Pancreas (tissue), 10 donors: ENCODE measurements around the gene ATP6V0C. TPM values are rescaled to one million over a fixed set of nuclear protein-coding genes. Genes with fewer than 3 reads are reported as not detected.

Source experiments
- ATAC-seq, 4 donors: fragments of 200-7000 bp; cut with Tn5 transposase; one replicate each; pipeline versions ENCODE4 v1.8.0 to v1.9.1; 2020; ENCODE audit warnings: mild to moderate bottlenecking in 4 of 4, moderate library complexity in 4 of 4
- DNase-seq, 6 donors: peaks; one replicate each; pipeline ENCODE4 v3.0.0-alpha.2; 2020
- FAIRE-seq: peaks from 2 replicates; lab custom pipeline; 2012; peaks lifted over from hg19 to GRCh38; lab: Jason Lieb, UNC
- H3K27ac ChIP-seq, 4 donors: fragments of 200-600 bp; sonication (generic); 1 replicate in 3 of 4; 2 replicates in 1 of 4; pipeline versions ENCODE4 v1.5.0 to v1.8.0; 2020
- H3K27me3 ChIP-seq, 4 donors: fragments of 200-600 bp; one replicate each; pipeline ENCODE4 v1.8.0; 2021
- H3K36me3 ChIP-seq, 3 donors: fragments of 200-600 bp; sonication (generic) in 1 of 3; one replicate each; pipeline versions ENCODE4 v1.5.0 to v1.8.0; 2020 to 2021
- H3K4me1 ChIP-seq, 3 donors: fragments of 200-600 bp; one replicate each; pipeline ENCODE4 v1.8.0; 2021
- H3K4me3 ChIP-seq, 4 donors: fragments of 200-600 bp; sonication (generic) in 2 of 4; one replicate each; pipeline versions ENCODE4 v1.5.0 to v1.8.0; 2020 to 2021
- H3K9me3 ChIP-seq, 4 donors: fragments of 200-600 bp; one replicate each; pipeline ENCODE4 v1.8.0; 2021
- CTCF ChIP-seq, 4 donors: fragments of 200-600 bp; sonication (generic) in 3 of 4; IDR thresholded peaks; one replicate each; pipeline versions ENCODE4 v1.5.0 to v1.8.0; 2021; ENCODE audit warnings: antibody characterized with exemption in 4 of 4
- WGBS, 2 donors: extraction: QIAGEN DNeasy Blood & Tissue Kit; methylation state at CpG; one replicate each; pipeline ENCODE4 v1.1.7; 2013; 5-methylcytosine and 5-hydroxymethylcytosine counted together
- intact Hi-C, 3 donors: fragments of 100-400 bp; cut with DNase I; formaldehyde crosslinking; loops; one replicate each; pipeline versions ENCODE4 v1.11.1 to v1.14.2; 2022
- polyA plus RNA-seq, 2 donors: library from polyadenylated mRNA; stranded (reverse); fragments of 200-250 nt; gene quantifications; one replicate each; pipeline ENCODE4 v1.2.3, GENCODE V29; 2013
- total RNA-seq, 6 donors: library from RNA; stranded (reverse); fragmentation: NEBNext Ultra II Directional in 4 of 6; extraction: Animal tissue kit (Norgen Biotek cat#: 25700) in 4 of 6; gene quantifications; one replicate each; pipeline versions ENCODE4 v1.2.1 to v1.2.4, GENCODE V29; 2021 to 2023
- donor health status: healthy with polysubstance abuse.
- donor health status: DM: no; HTN: no; CAD: no; lungs with moderate emphysema.
- donor health status: DM: no; HTN: no; CAD: no.
- donor health status: control.
- donor health status: control.
- donor health status: Bipolar disorder and iron deficiency.
- donor health status: DM: yes; HTN: yes; CAD: no.
- donor health status: DM: no; HTN: no; CAD: no.
- donor health status: DM: no; HTN: no; CAD: no.
- donor health status: DM: yes; HTN: yes; CAD: no.

The ATP6V0C gene
- total and polyA plus RNA-seq, 8 donors, result 39.9 to 124 (median 66.8) TPM

- H3K27ac ChIP-seq, result peak overlapping the region; percentile 54 to 77 (median 73)
- FAIRE-seq (no peak), DNase-seq (peak in 2 of 6 donors; percentile 40 to 56), ATAC-seq (peak; percentile 6 to 46 (median 8))
- WGBS, 2 donors, result 37 to 39% methylated on average over 13 of the region's 13 CpGs
- H3K4me1 ChIP-seq, result peaks cover 27 to 38% (median 29%) of the 10 kb centered on the region in 3 donors
- no peaks in the 10 kb centered on the region for H3K9me3 ChIP-seq
- no peaks in the 10 kb centered on the region for H3K36me3 ChIP-seq
- H3K4me3 ChIP-seq, result peak overlapping the region in 2 of 4 donors; percentile 24 to 28
- H3K27me3 ChIP-seq, result no peaks in the 10 kb centered on the region
- intact Hi-C loops, result no loop called here
- no peak for TF ChIP-seq CTCF (IDR thresholded peaks at IDR 0.05)
Measured at GRCh38 chr16:2482249-2482648, 31.5 kb upstream of the ATP6V0C start.

GRCh38 chr16:2482708-2483534, 30.8 kb upstream of the ATP6V0C start:
- FAIRE-seq (no peak), DNase-seq (peak in 4 of 6 donors; percentile 67 to 80 (median 70)), ATAC-seq (peak; percentile 46 to 65 (median 60))
- no peaks in the 10 kb centered on the region for H3K27me3 ChIP-seq
- no peaks in the 10 kb centered on the region for H3K9me3 ChIP-seq
- no peaks in the 10 kb centered on the region for H3K36me3 ChIP-seq
- H3K27ac ChIP-seq, result peak overlapping the region; percentile 54 to 77 (median 73)
- H3K4me1 ChIP-seq, result peaks cover 21 to 34% (median 25%) of the 10 kb centered on the region in 3 donors
- WGBS, 2 donors, result 30 to 33% methylated on average over 29 to 32 of the region's 32 CpGs
- no peak for TF ChIP-seq CTCF (IDR thresholded peaks at IDR 0.05)
- H3K4me3 ChIP-seq, result peak overlapping the region in 2 of 4 donors; percentile 24 to 28
- intact Hi-C loops, result no loop called here

GRCh38 chr16:2483939-2484897, 29.5 kb upstream of the ATP6V0C start:
- intact Hi-C loops, result no loop called here
- FAIRE-seq (no peak), DNase-seq (peak in 1 of 6 donors; percentile 55), ATAC-seq (no peak)
- Histone ChIP-seq H3K27me3 (no peaks in the 10 kb centered on the region), H3K27ac (no peak overlapping the region), H3K4me1 (peaks cover 18 to 31% (median 25%) of the 10 kb centered on the region in 3 donors), H3K9me3 (no peaks in the 10 kb centered on the region), H3K4me3 (peak overlapping the region in 1 of 4 donors; percentile 28), H3K36me3 (no peaks in the 10 kb centered on the region)
- WGBS, 2 donors, result 79 to 84% methylated on average over 16 of the region's 16 CpGs
- TF ChIP-seq CTCF (IDR thresholded peaks at IDR 0.05), result no peak

GRCh38 chr16:2484898-2485508, 28.7 kb upstream of the ATP6V0C start:
- no peak for FAIRE-seq
- Histone ChIP-seq H3K4me3 (no peak overlapping the region), H3K4me1 (peaks cover 18 to 31% (median 24%) of the 10 kb centered on the region in 3 donors), H3K9me3 (no peaks in the 10 kb centered on the region), H3K27me3 (no peaks in the 10 kb centered on the region), H3K36me3 (no peaks in the 10 kb centered on the region), H3K27ac (no peak overlapping the region)
- intact Hi-C loops, result no loop called here
- TF ChIP-seq CTCF (IDR thresholded peaks at IDR 0.05), result no peak
- no peak for ATAC-seq
- DNase-seq, result peak in 1 of 6 donors; percentile 38
- 68 to 69% methylated on average over 13 of the region's 13 CpGs for WGBS, 2 donors
